ENCODE results near the gene FARP2.

DNA sequence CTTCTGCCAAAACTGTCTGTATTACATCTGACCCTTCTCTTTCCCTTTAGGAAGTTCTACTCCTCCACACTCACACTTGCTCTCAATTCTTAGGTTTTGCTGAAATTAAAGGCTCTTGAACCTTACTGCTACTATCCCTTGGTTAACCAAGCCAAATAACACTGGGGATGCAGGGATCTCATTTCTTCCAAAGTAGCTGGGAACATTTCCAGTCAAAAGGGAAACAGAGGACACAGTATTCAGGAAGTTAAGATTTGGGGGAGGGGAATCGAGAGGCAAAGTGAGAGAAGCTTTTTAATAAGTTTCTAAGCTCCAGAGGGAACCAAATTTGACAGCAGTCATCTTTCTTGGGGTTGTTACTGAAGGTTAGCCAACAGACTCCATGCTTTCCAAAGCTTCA is 34.2 kb upstream of the FARP2 start:
- TF ChIP-seq, protein P1, sequence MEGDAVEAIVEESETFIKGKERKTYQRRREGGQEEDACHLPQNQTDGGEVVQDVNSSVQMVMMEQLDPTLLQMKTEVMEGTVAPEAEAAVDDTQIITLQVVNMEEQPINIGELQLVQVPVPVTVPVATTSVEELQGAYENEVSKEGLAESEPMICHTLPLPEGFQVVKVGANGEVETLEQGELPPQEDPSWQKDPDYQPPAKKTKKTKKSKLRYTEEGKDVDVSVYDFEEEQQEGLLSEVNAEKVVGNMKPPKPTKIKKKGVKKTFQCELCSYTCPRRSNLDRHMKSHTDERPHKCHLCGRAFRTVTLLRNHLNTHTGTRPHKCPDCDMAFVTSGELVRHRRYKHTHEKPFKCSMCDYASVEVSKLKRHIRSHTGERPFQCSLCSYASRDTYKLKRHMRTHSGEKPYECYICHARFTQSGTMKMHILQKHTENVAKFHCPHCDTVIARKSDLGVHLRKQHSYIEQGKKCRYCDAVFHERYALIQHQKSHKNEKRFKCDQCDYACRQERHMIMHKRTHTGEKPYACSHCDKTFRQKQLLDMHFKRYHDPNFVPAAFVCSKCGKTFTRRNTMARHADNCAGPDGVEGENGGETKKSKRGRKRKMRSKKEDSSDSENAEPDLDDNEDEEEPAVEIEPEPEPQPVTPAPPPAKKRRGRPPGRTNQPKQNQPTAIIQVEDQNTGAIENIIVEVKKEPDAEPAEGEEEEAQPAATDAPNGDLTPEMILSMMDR (conservative IDR thresholded peaks at IDR 0.05; ENCODE audit: low read depth, low read length): no peak
- TF ChIP-seq EZH2 (IDR thresholded peaks at IDR 0.05; ENCODE audit: low read length, unreplicated experiment): no peak

Measured in PC-3 (cell line).